ENCODE results near the gene GOLGA6L7.
"Not testable (repeated sequence)": the region's sequence is repeated elsewhere in the genome, so short reads cannot be mapped to it uniquely, and the experiment has no call there.

DNA sequence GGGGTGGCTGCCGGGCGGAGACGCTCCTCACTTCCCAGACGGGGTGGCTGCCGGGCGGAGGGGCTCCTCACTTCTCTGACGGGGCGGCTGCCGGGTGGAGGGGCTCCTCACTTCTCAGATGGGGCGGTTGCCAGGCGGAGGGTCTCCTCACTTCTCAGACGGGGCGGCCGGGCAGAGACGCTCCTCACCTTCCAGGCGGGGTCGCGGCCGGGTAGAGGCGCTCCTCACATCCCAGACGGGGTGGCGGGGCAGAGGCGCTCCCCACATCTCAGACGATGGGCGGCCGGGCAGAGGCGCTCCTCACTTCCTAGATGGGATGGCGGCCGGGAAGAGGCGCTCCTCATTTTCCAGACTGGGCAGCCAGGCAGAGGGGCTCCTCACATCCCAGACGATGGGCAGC lies 1.3 kb upstream of the GOLGA6L7 start:
- TF ChIP-seq, protein P1, sequence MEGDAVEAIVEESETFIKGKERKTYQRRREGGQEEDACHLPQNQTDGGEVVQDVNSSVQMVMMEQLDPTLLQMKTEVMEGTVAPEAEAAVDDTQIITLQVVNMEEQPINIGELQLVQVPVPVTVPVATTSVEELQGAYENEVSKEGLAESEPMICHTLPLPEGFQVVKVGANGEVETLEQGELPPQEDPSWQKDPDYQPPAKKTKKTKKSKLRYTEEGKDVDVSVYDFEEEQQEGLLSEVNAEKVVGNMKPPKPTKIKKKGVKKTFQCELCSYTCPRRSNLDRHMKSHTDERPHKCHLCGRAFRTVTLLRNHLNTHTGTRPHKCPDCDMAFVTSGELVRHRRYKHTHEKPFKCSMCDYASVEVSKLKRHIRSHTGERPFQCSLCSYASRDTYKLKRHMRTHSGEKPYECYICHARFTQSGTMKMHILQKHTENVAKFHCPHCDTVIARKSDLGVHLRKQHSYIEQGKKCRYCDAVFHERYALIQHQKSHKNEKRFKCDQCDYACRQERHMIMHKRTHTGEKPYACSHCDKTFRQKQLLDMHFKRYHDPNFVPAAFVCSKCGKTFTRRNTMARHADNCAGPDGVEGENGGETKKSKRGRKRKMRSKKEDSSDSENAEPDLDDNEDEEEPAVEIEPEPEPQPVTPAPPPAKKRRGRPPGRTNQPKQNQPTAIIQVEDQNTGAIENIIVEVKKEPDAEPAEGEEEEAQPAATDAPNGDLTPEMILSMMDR (IDR thresholded peaks at IDR 0.05) = not testable (repeated sequence)
- TF ChIP-seq EZH2, EZH2phosphoT487 (IDR thresholded peaks at IDR 0.05): not testable (repeated sequence)
